Measurements from ENCODE around the gene DNAH6. TPM values are rescaled to one million over a fixed set of nuclear protein-coding genes. Genes with fewer than 3 reads are reported as not detected.
"Not testable (repeated sequence)": the region's sequence is repeated elsewhere in the genome, so short reads cannot be mapped to it uniquely, and the experiment has no call there.

The DNAH6 gene, protein sequence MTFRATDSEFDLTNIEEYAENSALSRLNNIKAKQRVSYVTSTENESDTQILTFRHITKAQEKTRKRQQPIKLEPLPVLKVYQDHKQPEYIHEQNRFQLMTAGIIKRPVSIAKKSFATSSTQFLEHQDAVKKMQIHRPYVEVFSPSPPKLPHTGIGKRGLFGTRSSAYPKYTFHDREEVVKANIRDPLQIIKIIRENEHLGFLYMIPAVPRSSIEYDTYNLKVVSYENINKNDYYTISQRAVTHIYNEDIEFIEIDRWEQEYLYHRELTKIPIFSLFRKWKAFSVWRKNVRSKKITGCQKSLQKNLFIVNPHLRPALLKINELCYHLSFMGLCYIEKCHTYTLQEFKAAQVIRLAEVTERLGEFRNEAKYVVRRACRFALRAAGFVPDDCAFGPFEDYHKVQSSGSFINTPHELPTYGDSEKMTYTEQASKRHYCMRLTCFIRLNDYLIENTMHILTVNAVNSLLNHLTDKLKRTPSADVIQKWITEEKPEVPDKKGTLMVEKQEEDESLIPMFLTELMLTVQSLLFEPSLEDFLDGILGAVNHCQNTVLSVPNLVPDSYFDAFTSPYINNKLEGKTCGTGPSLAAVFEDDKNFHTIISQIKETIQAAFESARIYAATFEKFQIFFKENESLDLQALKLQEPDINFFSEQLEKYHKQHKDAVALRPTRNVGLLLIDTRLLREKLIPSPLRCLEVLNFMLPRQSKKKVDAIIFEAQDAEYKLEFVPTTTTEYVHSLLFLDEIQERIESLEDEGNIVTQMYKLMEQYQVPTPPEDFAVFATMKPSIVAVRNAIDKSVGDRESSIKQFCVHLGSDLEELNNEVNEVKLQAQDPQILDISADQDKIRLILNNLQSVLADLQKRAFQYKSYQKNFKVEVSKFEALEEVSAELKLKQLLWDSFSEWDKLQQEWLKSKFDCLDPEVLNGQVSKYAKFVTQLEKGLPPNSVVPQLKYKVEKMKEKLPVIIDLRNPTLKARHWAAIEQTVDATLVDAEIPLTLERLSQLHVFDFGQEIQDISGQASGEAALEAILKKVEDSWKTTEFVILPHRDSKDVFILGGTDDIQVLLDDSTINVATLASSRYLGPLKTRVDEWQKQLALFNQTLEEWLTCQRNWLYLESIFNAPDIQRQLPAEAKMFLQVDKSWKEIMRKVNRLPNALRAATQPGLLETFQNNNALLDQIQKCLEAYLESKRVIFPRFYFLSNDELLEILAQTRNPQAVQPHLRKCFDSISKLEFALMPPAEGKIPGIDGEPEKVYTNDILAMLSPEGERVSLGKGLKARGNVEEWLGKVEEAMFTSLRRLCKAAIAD (N-terminal part only)
- 1 to 10 TPM; 3.2 to 9.3 (median 6.3) TPM for total RNA-seq

DNA sequence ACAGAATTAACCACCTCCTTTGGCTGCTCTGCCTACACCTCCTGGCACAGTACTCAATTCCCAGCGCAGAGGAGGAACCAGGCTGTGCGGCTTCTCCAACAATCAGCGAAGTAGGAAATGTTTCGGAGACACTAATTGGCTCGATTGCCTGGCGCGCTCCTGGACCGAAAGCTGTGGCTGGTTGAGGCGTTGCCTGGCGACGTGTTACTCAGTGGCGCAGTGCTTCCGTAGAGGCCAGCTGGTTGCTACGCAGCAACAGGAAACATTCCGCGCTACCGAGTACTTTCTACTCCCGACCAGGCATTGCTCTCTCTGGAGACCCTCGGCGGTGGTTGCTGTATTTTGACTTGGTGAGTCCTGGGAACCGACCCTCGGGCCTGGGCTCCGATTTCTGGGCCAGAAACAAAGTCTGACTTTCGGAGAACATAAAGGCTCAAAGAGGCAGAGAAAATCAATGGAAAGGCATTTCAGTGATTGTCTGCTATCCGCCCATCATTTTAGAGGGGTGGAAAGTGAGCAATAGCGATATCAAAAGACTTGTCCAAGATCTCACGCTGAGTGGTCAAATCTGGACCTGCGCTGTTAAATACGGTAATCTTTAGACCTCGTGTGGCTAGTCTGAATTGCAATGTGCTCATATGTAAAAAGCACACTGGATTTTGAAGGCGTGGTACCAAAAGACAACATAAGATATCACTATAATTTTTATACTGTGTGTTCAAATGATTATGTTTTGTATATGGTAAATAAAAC, at the start of gene DNAH6:
TSS of gene DNAH6 (plus strand) at position 265 of the 753 bp plus-strand sequence. CDS start 1,329 bp downstream, outside the sequence.
- intact Hi-C loops (cut with DNase I) = no loop called here
- WGBS, 2 donors = 12 to 22% methylated on average over 30 to 31 of the region's 31 CpGs

DNA sequence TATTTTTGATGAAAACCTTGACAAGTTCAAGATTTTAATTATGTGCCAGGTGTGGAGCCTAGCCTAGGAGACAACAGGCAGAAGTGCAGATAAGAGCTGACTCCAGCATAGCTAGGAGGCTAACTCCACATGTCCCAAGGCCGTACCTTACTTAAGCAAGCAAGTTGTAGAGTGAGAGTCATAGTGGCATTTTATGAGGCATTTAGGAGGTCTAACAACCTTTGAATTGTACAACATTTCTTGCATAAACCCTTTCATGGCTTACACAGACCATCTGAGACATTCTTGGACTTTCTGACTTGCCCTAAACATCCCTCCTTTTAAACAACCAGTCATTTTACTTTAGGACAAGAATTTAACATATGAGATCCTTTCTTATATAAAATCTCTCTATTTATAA, 48.9 kb upstream of the DNAH6 start:
- 96 to 100% methylated on average over 1 of the region's 1 CpG for WGBS, 2 donors
- TF ChIP-seq, protein P1, sequence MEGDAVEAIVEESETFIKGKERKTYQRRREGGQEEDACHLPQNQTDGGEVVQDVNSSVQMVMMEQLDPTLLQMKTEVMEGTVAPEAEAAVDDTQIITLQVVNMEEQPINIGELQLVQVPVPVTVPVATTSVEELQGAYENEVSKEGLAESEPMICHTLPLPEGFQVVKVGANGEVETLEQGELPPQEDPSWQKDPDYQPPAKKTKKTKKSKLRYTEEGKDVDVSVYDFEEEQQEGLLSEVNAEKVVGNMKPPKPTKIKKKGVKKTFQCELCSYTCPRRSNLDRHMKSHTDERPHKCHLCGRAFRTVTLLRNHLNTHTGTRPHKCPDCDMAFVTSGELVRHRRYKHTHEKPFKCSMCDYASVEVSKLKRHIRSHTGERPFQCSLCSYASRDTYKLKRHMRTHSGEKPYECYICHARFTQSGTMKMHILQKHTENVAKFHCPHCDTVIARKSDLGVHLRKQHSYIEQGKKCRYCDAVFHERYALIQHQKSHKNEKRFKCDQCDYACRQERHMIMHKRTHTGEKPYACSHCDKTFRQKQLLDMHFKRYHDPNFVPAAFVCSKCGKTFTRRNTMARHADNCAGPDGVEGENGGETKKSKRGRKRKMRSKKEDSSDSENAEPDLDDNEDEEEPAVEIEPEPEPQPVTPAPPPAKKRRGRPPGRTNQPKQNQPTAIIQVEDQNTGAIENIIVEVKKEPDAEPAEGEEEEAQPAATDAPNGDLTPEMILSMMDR (IDR thresholded peaks at IDR 0.05) = no peak
- no peak for TF ChIP-seq POLR2A (IDR thresholded peaks at IDR 0.05)
- H3K4me1 ChIP-seq = peaks cover 4 to 5% of the 10 kb centered on the region in 2 donors
- intact Hi-C loops (cut with DNase I) = no loop called here
- H3K4me3 ChIP-seq (replicated peaks in 1 of 3) = no peak overlapping the region
- no peak for DNase-seq
- H3K36me3 ChIP-seq = no peaks in the 10 kb centered on the region
- H3K27me3 ChIP-seq = no peaks in the 10 kb centered on the region
- no peaks in the 10 kb centered on the region for H3K9me3 ChIP-seq
- H3K27ac ChIP-seq = no peak overlapping the region

More for the DNA sequence above, at the start of gene DNAH6:
- Histone ChIP-seq H3K9me3 (no peaks in the 10 kb centered on the region), H3K4me3 (replicated peaks in 1 of 3) (peak within 1 kb of the TSS; percentile 6 to 32 (median 29)), H3K27me3 (no peaks in the 10 kb centered on the region), H3K27ac (peak within 1 kb of the TSS in 2 of 3 donors; percentile 12 to 45), H3K36me3 (no peaks in the 10 kb centered on the region), H3K4me1 (peaks cover 0 to 5% of the 10 kb centered on the region in 2 donors)
- peak; percentile 96 to 97 for DNase-seq
- TF ChIP-seq POLR2A (IDR thresholded peaks at IDR 0.05) = peak in 1 of 2 donors; percentile 47
- TF ChIP-seq, protein P1 (IDR thresholded peaks at IDR 0.05) = no peak

DNA sequence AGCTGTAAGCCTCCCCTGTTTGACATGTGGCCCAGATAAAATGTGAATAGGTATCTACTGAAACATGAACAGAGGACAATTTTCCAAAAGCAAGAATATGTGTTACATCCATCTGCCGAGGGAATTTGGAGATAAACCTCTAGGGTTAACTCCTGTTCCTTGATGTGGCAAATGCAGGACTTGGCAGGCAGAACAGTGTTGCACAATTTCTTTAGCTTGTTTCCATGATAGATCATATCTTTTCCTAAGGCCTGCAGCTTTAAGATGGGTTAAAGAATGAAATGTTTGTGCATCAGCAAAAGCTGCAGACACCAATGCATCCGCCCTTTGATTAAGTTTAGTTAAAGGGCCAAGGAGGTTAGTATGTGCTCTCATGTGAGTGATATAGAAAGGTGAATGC, 43.9 kb upstream of the DNAH6 start:
- H3K4me3 ChIP-seq (replicated peaks in 1 of 3); H3K36me3 ChIP-seq; intact Hi-C loops (cut with DNase I); H3K27me3 ChIP-seq; H3K9me3 ChIP-seq: not testable (repeated sequence)
- 35 to 47% methylated on average over 2 of the region's 2 CpGs for WGBS, 2 donors
- peaks cover 24 to 30% of the 10 kb centered on the region in 2 donors for H3K4me1 ChIP-seq
- peak; percentile 20 to 21 for DNase-seq
- H3K27ac ChIP-seq = peak overlapping the region in 2 of 3 donors; percentile 62 to 73

DNA sequence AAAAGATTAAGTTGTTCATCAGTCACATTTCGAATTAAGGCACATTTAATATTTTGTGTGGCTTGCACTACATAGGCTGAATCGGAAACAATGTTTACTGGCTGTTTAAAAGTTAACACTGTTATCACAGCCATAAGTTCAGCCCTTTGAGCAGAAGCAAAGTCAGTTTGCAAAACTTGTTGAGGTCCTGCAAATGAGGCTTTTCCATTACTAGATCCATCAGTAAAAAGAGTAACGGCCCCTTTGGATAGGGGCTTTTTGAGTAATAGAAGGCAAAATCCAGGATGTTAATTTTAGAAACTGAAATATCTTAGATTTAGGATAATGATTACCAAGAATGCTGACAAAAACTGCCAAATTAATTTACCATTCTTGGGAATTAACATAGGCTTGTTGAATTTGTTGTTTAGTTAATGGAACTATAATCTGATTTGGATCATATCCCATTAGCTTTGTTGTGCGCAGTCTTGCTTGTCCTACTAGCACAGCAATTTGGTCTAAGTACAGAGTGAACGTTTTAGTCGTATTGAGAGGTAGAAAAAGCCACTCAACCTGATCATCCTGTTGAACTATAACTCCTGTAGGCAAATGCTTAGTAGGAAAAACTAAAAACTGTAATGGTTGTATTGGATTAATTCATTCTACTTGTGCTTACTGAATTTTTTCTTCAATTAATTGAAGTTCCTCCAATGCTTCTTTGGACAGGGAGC, 43.3 kb upstream of the DNAH6 start:
- Histone ChIP-seq H3K27ac (peak overlapping the region; percentile 50 to 73 (median 63)), H3K4me1 (peaks cover 24 to 31% of the 10 kb centered on the region in 2 donors), H3K27me3 (no peaks in the 10 kb centered on the region), H3K36me3 (no peaks in the 10 kb centered on the region), H3K4me3 (replicated peaks in 1 of 3) (no peak overlapping the region), H3K9me3 (no peaks in the 10 kb centered on the region)
- intact Hi-C loops (cut with DNase I) = no loop called here
- TF ChIP-seq POLR2A (IDR thresholded peaks at IDR 0.05) = no peak
- TF ChIP-seq, protein P1 (IDR thresholded peaks at IDR 0.05) = no peak
- DNase-seq = no peak
- 43 to 68% methylated on average over 6 of the region's 6 CpGs for WGBS, 2 donors
